CD8-positive, alpha-beta memory T cell (primary cell): ENCODE measurements around the gene TBX1. TPM values are rescaled to one million over a fixed set of nuclear protein-coding genes. Genes with fewer than 3 reads are reported as not detected.

Source experiments
- CTCF ChIA-PET: fragments of 350-600 bp; sonication (Branson Sonifier 250); formaldehyde crosslinking; loops from one replicate; lab custom pipeline; 2021; ENCODE audit warnings: antibody characterized with exemption; lab: Charles Lee
- POLR2A ChIA-PET: fragments of 350-600 bp; sonication (Branson Sonifier 250); formaldehyde crosslinking; loops from one replicate; lab custom pipeline; 2021; ENCODE audit warnings: antibody characterized with exemption; lab: Charles Lee
- DNase-seq, 5 donors: peaks; one replicate each; pipeline versions ENCODE4 v3.0.0 to v3.0.0-alpha.2; 2020 to 2022; ENCODE audit warnings: mixed read lengths in 1 of 5
- H3K27ac ChIP-seq: one replicate; pipeline ENCODE4 v1.7.0; 2013; ENCODE audit warnings: low read depth, mild to moderate bottlenecking, low read length, moderate library complexity
- H3K27me3 ChIP-seq: 2 replicates; pipeline ENCODE4 v1.7.0; 2013; ENCODE audit warnings: low read length, mild to moderate bottlenecking; ENCODE audit not compliant: insufficient read depth, poor library complexity, severe bottlenecking
- H3K36me3 ChIP-seq: 2 replicates; pipeline ENCODE4 v1.7.0; 2013; ENCODE audit warnings: mild to moderate bottlenecking, low read length, moderate library complexity; ENCODE audit not compliant: insufficient read depth
- H3K4me1 ChIP-seq: 2 replicates; pipeline ENCODE4 v1.7.0; 2013; ENCODE audit warnings: mild to moderate bottlenecking, low read length, moderate library complexity; ENCODE audit not compliant: insufficient read depth
- H3K4me3 ChIP-seq: 2 replicates; pipeline ENCODE4 v1.7.0; 2013; ENCODE audit warnings: mild to moderate bottlenecking, low read length
- H3K9me3 ChIP-seq: 2 replicates; pipeline ENCODE4 v1.7.0; 2013; ENCODE audit warnings: mild to moderate bottlenecking, low read length
- H3K27ac Mint-ChIP-seq, 8 donors: one replicate each; pipeline ENCODE4 v1.8.0; 2020 to 2021; ENCODE audit warnings: mixed read lengths in 8 of 8, mild to moderate bottlenecking in 6 of 8, inconsistent platforms in 3 of 8, moderate library complexity in 3 of 8
- H3K27me3 Mint-ChIP-seq, 2 donors: one replicate each; pipeline ENCODE4 v1.8.0; 2020 to 2021; ENCODE audit warnings: mixed read lengths in 2 of 2, mild to moderate bottlenecking in 1 of 2, moderate library complexity in 1 of 2
- H3K36me3 Mint-ChIP-seq, 3 donors: one replicate each; pipeline ENCODE4 v1.8.0; 2020 to 2021; ENCODE audit warnings: mixed read lengths in 3 of 3, inconsistent platforms in 1 of 3, mild to moderate bottlenecking in 1 of 3
- H3K4me1 Mint-ChIP-seq, 3 donors: one replicate each; pipeline ENCODE4 v1.8.0; 2020 to 2021; ENCODE audit warnings: mixed read lengths in 3 of 3, inconsistent platforms in 1 of 3, mild to moderate bottlenecking in 1 of 3
- H3K4me3 Mint-ChIP-seq, 7 donors: one replicate each; pipeline ENCODE4 v1.8.0; 2020 to 2021; ENCODE audit warnings: mixed read lengths in 7 of 7, mild to moderate bottlenecking in 6 of 7, moderate library complexity in 4 of 7, inconsistent platforms in 2 of 7
- H3K9me3 Mint-ChIP-seq, 5 donors: one replicate each; pipeline ENCODE4 v1.8.0; 2020 to 2022; ENCODE audit warnings: mixed read lengths in 5 of 5, mild to moderate bottlenecking in 3 of 5, moderate library complexity in 2 of 5, inconsistent platforms in 1 of 5
- polyA plus RNA-seq: library from polyadenylated mRNA; unstranded; fragments of 300-500 nt; fragmentation: Illumina TruSeq; gene quantifications from one replicate; pipeline ENCODE4 v1.2.3, GENCODE V29; 2021
- total RNA-seq, 2 experiments: library from RNA; stranded (reverse); gene quantifications; one replicate each; pipeline ENCODE4 v1.2.3, GENCODE V29; 2021

Gene TBX1
- total and polyA plus RNA-seq, 3 experiments from 2014 or later, result not detected

- CTCF ChIA-PET, result interaction anchor here (1.2 kb wide), 1 partner anchor 56 kb away, joined by 4 read pairs; no protein-coding TSS in a partner anchor
- POLR2A ChIA-PET, result no interaction called here
- Histone ChIP-seq H3K27me3 (no peaks in the 10 kb centered on the region), H3K4me3 (no peak overlapping the region), H3K36me3 (no peaks in the 10 kb centered on the region), H3K9me3 (no peaks in the 10 kb centered on the region), H3K27ac (no peak overlapping the region), H3K4me1 (no peaks in the 10 kb centered on the region)
- DNase-seq, result no peak
- Mint-ChIP-seq H3K4me3 (no peak overlapping the region), H3K27me3 (peaks cover 0 to 3% of the 10 kb centered on the region in 2 donors), H3K4me1 (no peaks in the 10 kb centered on the region), H3K36me3 (peaks cover 5 to 23% (median 12%) of the 10 kb centered on the region in 3 donors), H3K9me3 (no peaks in the 10 kb centered on the region), H3K27ac (no peak overlapping the region)
These were observed 25.6 kb downstream of the TBX1 start for GRCh38 chr22:19786264-19786585.

- Mint-ChIP-seq H3K4me3 (no peak overlapping the region), H3K27me3 (peaks cover 0 to 2% of the 10 kb centered on the region in 2 donors)
These were observed 26.6 kb downstream of the TBX1 start for GRCh38 chr22:19786959-19787848.

GRCh38 chr22:19787849-19788141, 27.2 kb downstream of the TBX1 start:
- H3K27ac ChIP-seq, result no peak overlapping the region
- H3K4me1 ChIP-seq, result no peaks in the 10 kb centered on the region
- no peak overlapping the region for H3K27ac Mint-ChIP-seq
- CTCF ChIA-PET, result no interaction called here
- no peaks in the 10 kb centered on the region for H3K27me3 ChIP-seq
- no peaks in the 10 kb centered on the region for H3K36me3 ChIP-seq
- DNase-seq, result no peak
- peaks cover 0 to 2% of the 10 kb centered on the region in 2 donors for H3K27me3 Mint-ChIP-seq
- no peak overlapping the region for H3K4me3 ChIP-seq
- H3K4me3 Mint-ChIP-seq, result no peak overlapping the region
- no peaks in the 10 kb centered on the region for H3K9me3 ChIP-seq
- POLR2A ChIA-PET, result no interaction called here
- H3K9me3 Mint-ChIP-seq, result peaks cover 0 to 11% (median 4%) of the 10 kb centered on the region in 5 donors
- H3K4me1 Mint-ChIP-seq, result no peaks in the 10 kb centered on the region
- H3K36me3 Mint-ChIP-seq, result peaks cover 20 to 38% (median 20%) of the 10 kb centered on the region in 3 donors

More at GRCh38 chr22:19786959-19787848, 26.6 kb downstream of the TBX1 start:
- Histone ChIP-seq H3K4me3 (no peak overlapping the region), H3K9me3 (no peaks in the 10 kb centered on the region), H3K36me3 (no peaks in the 10 kb centered on the region), H3K4me1 (no peaks in the 10 kb centered on the region), H3K27ac (no peak overlapping the region), H3K27me3 (no peaks in the 10 kb centered on the region)
- H3K9me3 Mint-ChIP-seq, result peaks cover 0 to 6% (median 3%) of the 10 kb centered on the region in 5 donors
- H3K36me3 Mint-ChIP-seq, result peaks cover 15 to 33% (median 15%) of the 10 kb centered on the region in 3 donors
- DNase-seq, result no peak
- no peaks in the 10 kb centered on the region for H3K4me1 Mint-ChIP-seq
- H3K27ac Mint-ChIP-seq, result no peak overlapping the region
- CTCF ChIA-PET, result no interaction called here
- POLR2A ChIA-PET, result no interaction called here

GRCh38 chr22:19788661-19789225, 28.2 kb downstream of the TBX1 start:
- Histone ChIP-seq H3K9me3 (no peaks in the 10 kb centered on the region), H3K36me3 (no peaks in the 10 kb centered on the region), H3K4me3 (no peak overlapping the region), H3K4me1 (no peaks in the 10 kb centered on the region), H3K27ac (no peak overlapping the region), H3K27me3 (no peaks in the 10 kb centered on the region)
- H3K27ac Mint-ChIP-seq, result no peak overlapping the region
- peaks cover 7 to 18% (median 9%) of the 10 kb centered on the region in 5 donors for H3K9me3 Mint-ChIP-seq
- no peak overlapping the region for H3K4me3 Mint-ChIP-seq
- no peaks in the 10 kb centered on the region for H3K27me3 Mint-ChIP-seq
- H3K4me1 Mint-ChIP-seq, result no peaks in the 10 kb centered on the region
- H3K36me3 Mint-ChIP-seq, result peaks cover 26 to 44% (median 27%) of the 10 kb centered on the region in 3 donors
- CTCF ChIA-PET, result no interaction called here
- POLR2A ChIA-PET, result no interaction called here
- DNase-seq, result no peak

- H3K9me3 ChIP-seq, result no peaks in the 10 kb centered on the region
- peaks cover 31 to 49% (median 34%) of the 10 kb centered on the region in 3 donors for H3K36me3 Mint-ChIP-seq
- H3K27ac ChIP-seq, result no peak overlapping the region
- no peaks in the 10 kb centered on the region for H3K4me1 Mint-ChIP-seq
- no peaks in the 10 kb centered on the region for H3K27me3 Mint-ChIP-seq
- CTCF ChIA-PET, result no interaction called here
- no peaks in the 10 kb centered on the region for H3K4me1 ChIP-seq
- no peak overlapping the region for H3K4me3 ChIP-seq
- no peaks in the 10 kb centered on the region for H3K36me3 ChIP-seq
- H3K4me3 Mint-ChIP-seq, result no peak overlapping the region
- POLR2A ChIA-PET, result interaction anchor here (0.6 kb wide), 1 partner anchor 19 kb away, joined by 3 read pairs; no protein-coding TSS in a partner anchor
- H3K9me3 Mint-ChIP-seq, result peaks cover 7 to 20% (median 14%) of the 10 kb centered on the region in 5 donors
- no peak overlapping the region for H3K27ac Mint-ChIP-seq
- DNase-seq, result no peak
- H3K27me3 ChIP-seq, result no peaks in the 10 kb centered on the region
These were observed 28.8 kb downstream of the TBX1 start for GRCh38 chr22:19789406-19789805.

- no peak overlapping the region for H3K27ac ChIP-seq
- no peak overlapping the region for H3K4me3 Mint-ChIP-seq
- peaks cover 7 to 20% (median 15%) of the 10 kb centered on the region in 5 donors for H3K9me3 Mint-ChIP-seq
- no peak overlapping the region for H3K4me3 ChIP-seq
- H3K27ac Mint-ChIP-seq, result no peak overlapping the region
- no peaks in the 10 kb centered on the region for H3K36me3 ChIP-seq
- no peaks in the 10 kb centered on the region for H3K9me3 ChIP-seq
- CTCF ChIA-PET, result no interaction called here
- H3K27me3 Mint-ChIP-seq, result no peaks in the 10 kb centered on the region
- POLR2A ChIA-PET, result interaction anchor here (0.6 kb wide), 1 partner anchor 19 kb away, joined by 3 read pairs; no protein-coding TSS in a partner anchor
- H3K4me1 Mint-ChIP-seq, result no peaks in the 10 kb centered on the region
- no peaks in the 10 kb centered on the region for H3K27me3 ChIP-seq
- H3K4me1 ChIP-seq, result no peaks in the 10 kb centered on the region
- peaks cover 32 to 51% (median 37%) of the 10 kb centered on the region in 3 donors for H3K36me3 Mint-ChIP-seq
- no peak for DNase-seq
These were observed 29.2 kb downstream of the TBX1 start for GRCh38 chr22:19789828-19790227.

- no peaks in the 10 kb centered on the region for H3K27me3 Mint-ChIP-seq
- no peaks in the 10 kb centered on the region for H3K4me1 ChIP-seq
- H3K4me1 Mint-ChIP-seq, result no peaks in the 10 kb centered on the region
- no peak overlapping the region for H3K4me3 Mint-ChIP-seq
- no peak overlapping the region for H3K27ac ChIP-seq
- peaks cover 38 to 62% (median 45%) of the 10 kb centered on the region in 3 donors for H3K36me3 Mint-ChIP-seq
- H3K9me3 ChIP-seq, result no peaks in the 10 kb centered on the region
- peaks cover 7 to 20% (median 15%) of the 10 kb centered on the region in 5 donors for H3K9me3 Mint-ChIP-seq
- H3K36me3 ChIP-seq, result no peaks in the 10 kb centered on the region
- no peaks in the 10 kb centered on the region for H3K27me3 ChIP-seq
- no peak overlapping the region for H3K4me3 ChIP-seq
- H3K27ac Mint-ChIP-seq, result no peak overlapping the region
- DNase-seq, result no peak
- ChIA-PET POLR2A (no interaction called here), CTCF (interaction anchor here (1.1 to 1.5 kb wide), 2 partner anchors 61 to 119 kb away, joined by 3 to 4 read pairs; no protein-coding TSS in a partner anchor)
These were observed 30.7 kb downstream of the TBX1 start for GRCh38 chr22:19791243-19791642.

- Mint-ChIP-seq H3K36me3 (peaks cover 41 to 66% (median 45%) of the 10 kb centered on the region in 3 donors), H3K4me3 (no peak overlapping the region), H3K27ac (no peak overlapping the region), H3K27me3 (no peaks in the 10 kb centered on the region), H3K4me1 (no peaks in the 10 kb centered on the region), H3K9me3 (peaks cover 7 to 20% (median 15%) of the 10 kb centered on the region in 5 donors)
- Histone ChIP-seq H3K27me3 (no peaks in the 10 kb centered on the region), H3K4me3 (no peak overlapping the region), H3K36me3 (no peaks in the 10 kb centered on the region), H3K27ac (no peak overlapping the region), H3K9me3 (no peaks in the 10 kb centered on the region), H3K4me1 (no peaks in the 10 kb centered on the region)
- CTCF ChIA-PET, result interaction anchor here (1.1 to 1.5 kb wide), 2 partner anchors 62 to 118 kb away, joined by 3 to 4 read pairs; no protein-coding TSS in a partner anchor
- no peak for DNase-seq
- POLR2A ChIA-PET, result no interaction called here
These were observed 31.3 kb downstream of the TBX1 start for GRCh38 chr22:19791894-19792293.
